NCI-H2107 treated with DMSO at 0.1 percent for 48 hours (cell line): ENCODE results near the gene GMCL1.

ENCODE experiments used
- DNase-seq: peaks from one replicate; lab custom pipeline; 2025; ENCODE audit not compliant: unreplicated experiment; lab: John Stamatoyannopoulos, UW

GMCL1 gene

GRCh38 chr2:69923116-69923515 lies 93.7 kb downstream of the GMCL1 start:
- DNase-seq, result no peak

GRCh38 chr2:69926849-69927515 lies 97.5 kb downstream of the GMCL1 start:
- DNase-seq, result no peak
